HL-60 (cell line): ENCODE results near the gene KATNB1.

Experiments
- DNase-seq, 2 experiments: peaks; one replicate each; pipeline ENCODE4 v3.0.0-alpha.2; 2010 to 2020; ENCODE audit warnings: low read depth in 1 of 2, low spot score in 1 of 2
- H3K27ac ChIP-seq: fragments of 250-450 bp; sonication (Bioruptor Pico); replicated peaks from 2 replicates; pipeline ENCODE4 v1.5.1; 2020; ENCODE audit warnings: mild to moderate bottlenecking, moderate library complexity
- H3K27me3 ChIP-seq: fragments of 250-450 bp; sonication (Bioruptor Pico); 2 replicates; pipeline ENCODE4 v1.5.1; 2021; ENCODE audit warnings: mild to moderate bottlenecking, moderate library complexity; ENCODE audit not compliant: insufficient read depth, poor library complexity, severe bottlenecking
- H3K4me3 ChIP-seq: replicated peaks from 2 replicates; pipeline ENCODE4 v1.5.1; 2011; ENCODE audit warnings: mild to moderate bottlenecking, control low read depth, low read length; ENCODE audit not compliant: insufficient read depth
- GABPA ChIP-seq: IDR thresholded peaks from 2 replicates; pipeline ENCODE4 v1.6.1; 2012; ENCODE audit warnings: low read depth
- POLR2AphosphoS5 ChIP-seq: IDR thresholded peaks from 2 replicates; pipeline ENCODE4 v1.6.1; 2012; ENCODE audit warnings: low read depth
- SPI1 ChIP-seq: IDR thresholded peaks from 2 replicates; pipeline ENCODE4 v1.6.1; 2012; ENCODE audit warnings: low read depth, mild to moderate bottlenecking, borderline replicate concordance
- TF ChIP-seq, protein P1 (sequence below): IDR thresholded peaks from 2 replicates; pipeline ENCODE4 v1.6.1; 2012; ENCODE audit warnings: low read depth; ENCODE audit not compliant: insufficient replicate concordance
- TF ChIP-seq, protein P2 (sequence below): IDR thresholded peaks from one replicate; pipeline ENCODE4 v1.5.1; 2011; ENCODE audit warnings: low read length, control low read depth, inconsistent platforms; ENCODE audit not compliant: insufficient read depth

KATNB1 gene

GRCh38 chr16:57748596-57748995 lies 13.0 kb downstream of the KATNB1 start:
- Histone ChIP-seq H3K27ac (no peak overlapping the region), H3K4me3 (no peak overlapping the region), H3K27me3 (no peaks in the 10 kb centered on the region)
- no peak for DNase-seq
- TF ChIP-seq GABPA = no peak
- TF ChIP-seq POLR2AphosphoS5 = no peak
- TF ChIP-seq, protein P1, sequence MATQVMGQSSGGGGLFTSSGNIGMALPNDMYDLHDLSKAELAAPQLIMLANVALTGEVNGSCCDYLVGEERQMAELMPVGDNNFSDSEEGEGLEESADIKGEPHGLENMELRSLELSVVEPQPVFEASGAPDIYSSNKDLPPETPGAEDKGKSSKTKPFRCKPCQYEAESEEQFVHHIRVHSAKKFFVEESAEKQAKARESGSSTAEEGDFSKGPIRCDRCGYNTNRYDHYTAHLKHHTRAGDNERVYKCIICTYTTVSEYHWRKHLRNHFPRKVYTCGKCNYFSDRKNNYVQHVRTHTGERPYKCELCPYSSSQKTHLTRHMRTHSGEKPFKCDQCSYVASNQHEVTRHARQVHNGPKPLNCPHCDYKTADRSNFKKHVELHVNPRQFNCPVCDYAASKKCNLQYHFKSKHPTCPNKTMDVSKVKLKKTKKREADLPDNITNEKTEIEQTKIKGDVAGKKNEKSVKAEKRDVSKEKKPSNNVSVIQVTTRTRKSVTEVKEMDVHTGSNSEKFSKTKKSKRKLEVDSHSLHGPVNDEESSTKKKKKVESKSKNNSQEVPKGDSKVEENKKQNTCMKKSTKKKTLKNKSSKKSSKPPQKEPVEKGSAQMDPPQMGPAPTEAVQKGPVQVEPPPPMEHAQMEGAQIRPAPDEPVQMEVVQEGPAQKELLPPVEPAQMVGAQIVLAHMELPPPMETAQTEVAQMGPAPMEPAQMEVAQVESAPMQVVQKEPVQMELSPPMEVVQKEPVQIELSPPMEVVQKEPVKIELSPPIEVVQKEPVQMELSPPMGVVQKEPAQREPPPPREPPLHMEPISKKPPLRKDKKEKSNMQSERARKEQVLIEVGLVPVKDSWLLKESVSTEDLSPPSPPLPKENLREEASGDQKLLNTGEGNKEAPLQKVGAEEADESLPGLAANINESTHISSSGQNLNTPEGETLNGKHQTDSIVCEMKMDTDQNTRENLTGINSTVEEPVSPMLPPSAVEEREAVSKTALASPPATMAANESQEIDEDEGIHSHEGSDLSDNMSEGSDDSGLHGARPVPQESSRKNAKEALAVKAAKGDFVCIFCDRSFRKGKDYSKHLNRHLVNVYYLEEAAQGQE = no peak
- TF ChIP-seq, protein P2, sequence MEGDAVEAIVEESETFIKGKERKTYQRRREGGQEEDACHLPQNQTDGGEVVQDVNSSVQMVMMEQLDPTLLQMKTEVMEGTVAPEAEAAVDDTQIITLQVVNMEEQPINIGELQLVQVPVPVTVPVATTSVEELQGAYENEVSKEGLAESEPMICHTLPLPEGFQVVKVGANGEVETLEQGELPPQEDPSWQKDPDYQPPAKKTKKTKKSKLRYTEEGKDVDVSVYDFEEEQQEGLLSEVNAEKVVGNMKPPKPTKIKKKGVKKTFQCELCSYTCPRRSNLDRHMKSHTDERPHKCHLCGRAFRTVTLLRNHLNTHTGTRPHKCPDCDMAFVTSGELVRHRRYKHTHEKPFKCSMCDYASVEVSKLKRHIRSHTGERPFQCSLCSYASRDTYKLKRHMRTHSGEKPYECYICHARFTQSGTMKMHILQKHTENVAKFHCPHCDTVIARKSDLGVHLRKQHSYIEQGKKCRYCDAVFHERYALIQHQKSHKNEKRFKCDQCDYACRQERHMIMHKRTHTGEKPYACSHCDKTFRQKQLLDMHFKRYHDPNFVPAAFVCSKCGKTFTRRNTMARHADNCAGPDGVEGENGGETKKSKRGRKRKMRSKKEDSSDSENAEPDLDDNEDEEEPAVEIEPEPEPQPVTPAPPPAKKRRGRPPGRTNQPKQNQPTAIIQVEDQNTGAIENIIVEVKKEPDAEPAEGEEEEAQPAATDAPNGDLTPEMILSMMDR = no peak
- no peak for TF ChIP-seq SPI1

- TF ChIP-seq GABPA = no peak
- TF ChIP-seq, protein P2 = no peak
- TF ChIP-seq POLR2AphosphoS5 = no peak
- TF ChIP-seq SPI1 = no peak
- TF ChIP-seq, protein P1 = no peak
- no peak for DNase-seq
- H3K27me3 ChIP-seq = no peaks in the 10 kb centered on the region
- no peak overlapping the region for H3K27ac ChIP-seq
- H3K4me3 ChIP-seq = no peak overlapping the region
These were observed 13.6 kb downstream of the KATNB1 start for GRCh38 chr16:57749101-57749692.

- Histone ChIP-seq H3K4me3 (no peak overlapping the region), H3K27me3 (no peaks in the 10 kb centered on the region), H3K27ac (no peak overlapping the region)
- TF ChIP-seq GABPA = no peak
- TF ChIP-seq, protein P1 = no peak
- TF ChIP-seq SPI1 = no peak
- no peak for TF ChIP-seq POLR2AphosphoS5
- TF ChIP-seq, protein P2 = no peak
- no peak for DNase-seq
These were observed 14.4 kb downstream of the KATNB1 start for GRCh38 chr16:57749856-57750452.
